GM23338 (cell line): ENCODE results near the gene PRAC1. TPM values are rescaled to one million over a fixed set of nuclear protein-coding genes. Genes with fewer than 3 reads are reported as not detected.

Experiments
- ATAC-seq: fragments of 200-7000 bp; cut with Tn5 transposase; 3 replicates; pipeline ENCODE4 v1.9.1; 2020
- DNase-seq: peaks from one replicate; pipeline ENCODE4 v3.0.0-alpha.2; 2015; ENCODE audit warnings: low spot score
- H2AFZ ChIP-seq: fragments of 200-600 bp; sonication (generic); 2 replicates; pipeline ENCODE4 v1.8.0; 2016; ENCODE audit warnings: antibody characterized with exemption, mild to moderate bottlenecking, moderate library complexity
- H3F3A ChIP-seq: fragments of 200-600 bp; sonication (generic); replicated peaks from 2 replicates; pipeline ENCODE4 v1.8.0; 2017; ENCODE audit warnings: antibody characterized with exemption, mixed run types, low read depth
- H3K27ac ChIP-seq: fragments of 200-600 bp; sonication (generic); 2 replicates; pipeline ENCODE4 v1.6.1; 2016; ENCODE audit warnings: low read depth
- H3K27me3 ChIP-seq: fragments of 200-600 bp; sonication (generic); 2 replicates; pipeline ENCODE4 v1.8.0; 2016; ENCODE audit warnings: mild to moderate bottlenecking, mixed run types, moderate library complexity; ENCODE audit not compliant: insufficient read depth
- H3K36me3 ChIP-seq: fragments of 200-600 bp; sonication (generic); 2 replicates; pipeline ENCODE4 v1.8.0; 2016; ENCODE audit warnings: mild to moderate bottlenecking; ENCODE audit not compliant: insufficient read depth
- H3K4me1 ChIP-seq: fragments of 200-600 bp; sonication (generic); 2 replicates; pipeline ENCODE4 v1.8.0; 2016; ENCODE audit warnings: mild to moderate bottlenecking, moderate library complexity; ENCODE audit not compliant: insufficient read depth
- H3K4me2 ChIP-seq: fragments of 200-600 bp; sonication (generic); 2 replicates; pipeline ENCODE4 v1.7.1; 2017; ENCODE audit warnings: mixed run types
- H3K4me3 ChIP-seq: fragments of 200-600 bp; sonication (generic); 2 replicates; pipeline ENCODE4 v1.6.1; 2016; ENCODE audit warnings: mixed run types
- H3K79me2 ChIP-seq: fragments of 200-600 bp; sonication (generic); replicated peaks from 2 replicates; pipeline ENCODE4 v1.8.0; 2017; ENCODE audit warnings: mild to moderate bottlenecking; ENCODE audit not compliant: insufficient read depth
- H3K9me2 ChIP-seq: fragments of 200-600 bp; sonication (generic); 2 replicates; pipeline ENCODE4 v1.8.0; 2017; ENCODE audit not compliant: insufficient read depth
- H4K20me1 ChIP-seq: fragments of 200-600 bp; sonication (generic); replicated peaks from 2 replicates; pipeline ENCODE4 v1.8.0; 2017; ENCODE audit warnings: mild to moderate bottlenecking; ENCODE audit not compliant: insufficient read depth
- H3K27ac Mint-ChIP-seq: 2 replicates; pipeline ENCODE4 v1.8.0; 2020; ENCODE audit warnings: inconsistent platforms, mild to moderate bottlenecking, moderate library complexity, mixed read lengths
- H3K27me3 Mint-ChIP-seq: 3 replicates; pipeline ENCODE4 v1.8.0; 2022; ENCODE audit warnings: low read depth, mild to moderate bottlenecking, moderate library complexity, mixed read lengths, inconsistent platforms; ENCODE audit not compliant: insufficient read depth, poor library complexity
- H3K36me3 Mint-ChIP-seq: 3 replicates; pipeline ENCODE4 v1.8.0; 2021; ENCODE audit warnings: low read depth, mild to moderate bottlenecking, inconsistent platforms, moderate library complexity, mixed read lengths
- H3K4me1 Mint-ChIP-seq: 3 replicates; pipeline ENCODE4 v1.8.0; 2020; ENCODE audit warnings: mild to moderate bottlenecking, inconsistent platforms, mixed read lengths
- H3K4me3 Mint-ChIP-seq: 3 replicates; pipeline ENCODE4 v1.8.0; 2021; ENCODE audit warnings: moderate library complexity, mild to moderate bottlenecking, inconsistent platforms, mixed read lengths
- H3K9me3 Mint-ChIP-seq: 3 replicates; pipeline ENCODE4 v1.8.0; 2020; ENCODE audit warnings: moderate library complexity, mild to moderate bottlenecking, inconsistent platforms, mixed read lengths
- CREB1 ChIP-seq: fragments of 250-450 bp; sonication (Bioruptor Pico); IDR thresholded peaks from 2 replicates; pipeline ENCODE4 v1.5.0; 2020; ENCODE audit warnings: low read depth, mild to moderate bottlenecking, moderate library complexity
- EZH2 ChIP-seq: fragments of 200-600 bp; sonication (generic); IDR thresholded peaks from one replicate; pipeline ENCODE4 v1.8.0; 2017; ENCODE audit warnings: antibody characterized with exemption, mild to moderate bottlenecking, low read depth; ENCODE audit not compliant: unreplicated experiment
- EZH2phosphoT487 ChIP-seq: fragments of 200-600 bp; sonication (generic); IDR thresholded peaks from one replicate; pipeline ENCODE4 v1.8.1; 2018; ENCODE audit warnings: antibody characterized with exemption; ENCODE audit not compliant: unreplicated experiment
- JUNB ChIP-seq: IDR thresholded peaks from one replicate; pipeline ENCODE4 v1.6.1; 2016; ENCODE audit warnings: antibody characterized with exemption; ENCODE audit not compliant: unreplicated experiment
- polyA plus RNA-seq: library from polyadenylated mRNA; unstranded; fragments of >200 nt; fragmentation: Nextera tagmentation; extraction: Ambion mirVana; gene quantifications from 2 replicates; pipeline ENCODE4 v1.2.1, GENCODE V29; 2016
- total RNA-seq: library from RNA; depleted of rRNA; stranded (reverse); fragments of >200 nt; shearing (Covaris generic); gene quantifications from 2 replicates; pipeline ENCODE4 v1.2.3, GENCODE V29; 2014
- TF ChIP-seq, protein P1 (sequence below): IDR thresholded peaks from 2 replicates; pipeline ENCODE4 v1.6.1; 2016; ENCODE audit warnings: antibody characterized with exemption

Gene PRAC1
- total and polyA plus RNA-seq, 2 experiments from 2014 or later: not detected

- TF ChIP-seq EZH2 (peak; percentile 97), JUNB (no peak)
- Histone ChIP-seq H4K20me1 (peaks cover 70% of the 10 kb centered on the region), H3K36me3 (no peaks in the 10 kb centered on the region), H3K27me3 (peaks cover 100% of the 10 kb centered on the region), H3K27ac (no peak overlapping the region), H3K4me1 (peaks cover 25% of the 10 kb centered on the region; the same call in 1 of the 2 replicates), H3K79me2 (no peaks in the 10 kb centered on the region), H3K4me3 (0 out of 2 replicates have a peak overlapping the region, but pooled peaks have one; percentile 43), H3K9me2 (no peaks in the 10 kb centered on the region), H3K4me2 (peak overlapping the region; percentile 73), H3F3A (peaks cover 33% of the 10 kb centered on the region), H2AFZ (0 out of 2 replicates have a peak overlapping the region, but pooled peaks have one; percentile 18)
- Mint-ChIP-seq H3K4me3 (peak overlapping the region; percentile 6; the same call in 2 of the 3 replicates), H3K27me3 (peaks cover 100% of the 10 kb centered on the region), H3K4me1 (peaks cover 16% of the 10 kb centered on the region), H3K27ac (no peak overlapping the region), H3K9me3 (peaks cover 8% of the 10 kb centered on the region; the same call in 2 of the 3 replicates), H3K36me3 (peaks cover 1% of the 10 kb centered on the region; the same call in 2 of the 3 replicates)
- no peak for DNase-seq
- ATAC-seq: no peak; the same call in 2 of the 3 replicates
Observed at GRCh38 chr17:48733632-48734328, 11.5 kb upstream of the PRAC1 start.

- Mint-ChIP-seq H3K27me3 (peaks cover 100% of the 10 kb centered on the region), H3K27ac (no peak overlapping the region), H3K4me3 (peak overlapping the region; percentile 6; the same call in 2 of the 3 replicates), H3K36me3 (peaks cover 3% of the 10 kb centered on the region; the same call in 2 of the 3 replicates), H3K4me1 (peaks cover 19% of the 10 kb centered on the region), H3K9me3 (peaks cover 8% of the 10 kb centered on the region; the same call in 2 of the 3 replicates)
- ATAC-seq: peak; percentile 71
- Histone ChIP-seq H3K9me2 (no peaks in the 10 kb centered on the region), H2AFZ (0 out of 2 replicates have a peak overlapping the region, but pooled peaks have one; percentile 18), H3K4me3 (peak overlapping the region; percentile 43; the same call in 1 of the 2 replicates), H3K79me2 (no peaks in the 10 kb centered on the region), H3K27me3 (peaks cover 100% of the 10 kb centered on the region), H4K20me1 (peaks cover 70% of the 10 kb centered on the region), H3K27ac (no peak overlapping the region), H3K4me1 (peaks cover 25% of the 10 kb centered on the region; the same call in 1 of the 2 replicates), H3K36me3 (no peaks in the 10 kb centered on the region), H3F3A (peaks cover 34% of the 10 kb centered on the region), H3K4me2 (peak overlapping the region; percentile 73)
- TF ChIP-seq CREB1 (CRISPR knock-in tag) (no peak), EZH2 (peak; percentile 21), EZH2phosphoT487 (peak; percentile 53)
- TF ChIP-seq, protein P1, sequence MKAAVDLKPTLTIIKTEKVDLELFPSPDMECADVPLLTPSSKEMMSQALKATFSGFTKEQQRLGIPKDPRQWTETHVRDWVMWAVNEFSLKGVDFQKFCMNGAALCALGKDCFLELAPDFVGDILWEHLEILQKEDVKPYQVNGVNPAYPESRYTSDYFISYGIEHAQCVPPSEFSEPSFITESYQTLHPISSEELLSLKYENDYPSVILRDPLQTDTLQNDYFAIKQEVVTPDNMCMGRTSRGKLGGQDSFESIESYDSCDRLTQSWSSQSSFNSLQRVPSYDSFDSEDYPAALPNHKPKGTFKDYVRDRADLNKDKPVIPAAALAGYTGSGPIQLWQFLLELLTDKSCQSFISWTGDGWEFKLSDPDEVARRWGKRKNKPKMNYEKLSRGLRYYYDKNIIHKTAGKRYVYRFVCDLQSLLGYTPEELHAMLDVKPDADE: no peak
- DNase-seq: peak; percentile 78
Observed at GRCh38 chr17:48732688-48733629, 10.6 kb upstream of the PRAC1 start.
